HG03342 (cell line): ENCODE results near the gene DNAJB14.
"Not testable (repeated sequence)": the region's sequence is repeated elsewhere in the genome, so short reads cannot be mapped to it uniquely, and the experiment has no call there.

ENCODE experiments used
- ATAC-seq: cut with Tn5 transposase; IDR thresholded peaks from one replicate; pipeline ENCODE4 v1.9.1; 2021; ENCODE audit warnings: mild to moderate bottlenecking, moderate library complexity; ENCODE audit not compliant: unreplicated experiment

DNAJB14 gene

DNA sequence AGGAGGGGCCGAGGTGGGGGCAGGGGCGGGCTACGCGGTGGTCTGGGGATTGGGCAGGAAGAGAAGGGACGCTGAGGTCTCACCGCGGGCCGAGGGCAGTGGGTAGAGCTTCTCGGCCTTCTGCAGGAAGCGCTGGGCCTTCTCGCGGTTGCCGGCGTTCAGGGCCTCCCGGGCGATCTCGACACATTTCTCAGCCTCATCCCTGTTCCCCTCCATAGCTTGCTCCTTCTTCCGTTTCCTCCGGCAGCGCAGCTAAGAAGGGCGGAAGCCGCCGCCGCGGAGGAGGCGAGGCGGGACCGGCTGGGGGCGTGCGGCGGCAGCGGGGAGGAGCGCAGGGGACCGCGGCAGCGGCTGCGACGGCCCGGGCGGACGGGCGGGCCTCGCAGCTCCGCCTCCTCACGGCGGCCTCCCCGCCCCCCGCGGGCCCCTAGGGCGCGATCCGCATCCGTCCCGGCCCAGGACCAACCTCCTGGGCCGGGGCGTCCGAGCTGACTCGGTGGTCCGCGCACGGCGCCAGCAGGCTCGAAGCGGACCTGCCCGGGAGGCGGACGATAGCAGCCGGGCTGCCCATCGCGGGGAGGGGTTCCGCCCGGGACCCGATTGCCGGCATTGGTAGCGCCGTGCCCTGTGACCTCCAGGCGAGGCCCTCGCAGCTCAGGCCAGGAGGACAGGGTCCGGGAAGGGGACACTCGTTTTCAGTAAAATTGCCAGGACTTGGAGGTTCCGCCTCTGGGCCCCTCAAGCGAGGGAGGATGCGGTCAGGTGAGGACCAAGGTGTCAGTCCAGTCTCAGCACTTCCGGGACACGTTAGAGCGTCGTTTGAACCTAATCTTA is at the start of gene DNAJB14:
DNAJB14 (minus strand) TSS at position 263 of the 834 bp plus-strand sequence; CDS start at position 216, 47 bp downstream.
- peak; percentile 32 for ATAC-seq

DNA sequence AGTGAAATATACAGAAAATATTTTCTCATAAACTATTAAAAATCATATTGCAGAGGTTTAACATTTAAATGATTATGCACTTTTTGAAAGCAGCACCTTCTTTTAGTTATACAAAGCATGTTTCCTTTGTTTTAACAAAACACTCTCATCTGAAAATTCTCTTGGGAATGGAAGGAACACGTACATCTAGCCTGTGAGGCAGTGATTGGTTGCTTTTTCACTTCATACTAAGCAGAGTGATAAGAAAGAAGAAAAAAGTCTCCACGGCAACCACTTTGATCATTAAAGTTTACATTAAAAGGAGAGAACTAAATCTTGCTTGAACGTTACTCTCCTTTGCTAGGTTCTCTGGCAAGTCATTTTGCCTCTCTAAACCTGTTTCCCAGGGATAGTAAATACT is 45.3 kb upstream of the DNAJB14 start:
- ATAC-seq, result no peak

DNA sequence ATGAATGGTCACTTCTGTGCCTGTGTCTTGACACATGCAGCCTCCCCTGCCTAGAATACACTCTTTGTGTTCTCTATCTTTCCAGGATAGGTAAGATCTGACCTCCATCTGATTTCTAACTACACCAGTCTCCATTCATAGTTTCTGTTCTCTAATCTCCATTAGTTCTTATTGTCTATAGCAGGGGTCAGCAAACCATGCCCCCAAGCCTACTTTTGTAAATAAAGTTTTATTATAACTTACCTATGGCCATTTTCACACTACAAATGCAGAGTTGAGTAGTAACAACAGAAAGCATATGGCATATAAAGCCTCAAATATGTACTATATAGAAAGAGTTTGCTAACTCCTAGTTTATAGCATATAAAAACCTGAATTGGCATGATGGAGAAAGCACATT is 41.3 kb upstream of the DNAJB14 start:
- ATAC-seq, result no peak

DNA sequence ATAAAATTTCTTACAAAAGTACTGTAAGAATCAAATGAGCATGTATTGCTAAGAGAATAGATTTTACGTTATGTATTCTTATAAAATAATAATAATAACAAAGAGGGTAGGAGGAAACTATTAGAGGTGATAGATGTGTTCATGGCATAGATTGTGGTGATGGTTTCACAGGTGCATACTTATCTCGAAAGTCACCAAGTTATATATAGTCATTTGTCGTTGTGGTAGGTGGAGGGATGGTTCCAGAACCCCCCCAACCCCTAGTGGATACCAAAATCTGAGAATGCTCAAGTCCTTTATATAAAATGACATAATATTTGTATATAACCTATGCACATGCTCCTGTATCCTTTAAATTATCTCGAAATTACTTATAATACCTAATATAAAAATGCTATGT is 40.4 kb upstream of the DNAJB14 start:
- no peak for ATAC-seq

DNA sequence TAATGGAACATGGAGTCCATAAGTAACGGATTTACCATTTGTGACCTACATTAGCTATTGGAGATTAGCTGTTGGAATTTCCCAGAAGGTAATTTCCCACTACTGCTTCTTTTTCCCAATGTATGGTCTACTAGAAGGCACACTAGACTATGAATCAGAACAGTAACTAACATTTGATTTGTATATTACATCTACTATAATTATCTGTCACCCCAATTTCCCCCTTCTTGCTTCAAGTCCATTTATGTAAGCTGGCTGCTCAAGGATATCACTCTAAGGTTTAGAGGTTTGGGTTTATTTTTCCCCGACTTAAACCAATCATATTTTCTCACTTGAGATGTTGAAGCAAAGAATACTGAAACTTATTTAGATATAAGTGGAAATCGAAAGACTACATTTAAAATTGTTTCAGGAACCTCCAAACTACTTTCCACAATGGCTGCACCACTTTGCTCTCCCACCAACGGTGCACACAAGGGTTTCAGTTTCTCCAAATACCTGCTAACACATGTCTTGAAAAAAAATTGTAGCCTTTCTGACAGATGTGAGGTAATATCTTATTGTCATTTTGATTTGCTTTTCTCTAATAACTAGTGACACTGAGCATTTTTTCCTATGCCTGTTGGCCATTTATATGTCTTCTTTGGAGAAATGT is 37.0 kb upstream of the DNAJB14 start:
- peak; percentile 32 for ATAC-seq

DNA sequence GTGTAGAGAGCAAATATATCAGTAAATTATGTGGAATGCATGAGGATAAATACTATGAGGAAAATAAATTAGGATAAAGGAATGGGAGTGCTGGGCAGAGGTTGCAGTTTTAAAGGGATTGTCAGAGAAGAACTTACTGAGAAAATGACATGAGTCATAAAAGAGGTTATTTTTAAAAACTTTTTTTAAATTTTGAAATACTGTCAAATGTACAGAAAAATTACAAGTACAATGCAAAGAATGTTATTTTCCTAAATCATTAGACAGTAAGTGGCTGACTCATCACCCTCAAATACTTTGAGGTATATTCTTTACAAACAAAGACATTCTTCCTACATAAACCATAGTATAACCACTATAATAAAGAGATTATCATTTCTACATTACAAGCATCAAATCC is 33.5 kb upstream of the DNAJB14 start:
- no peak for ATAC-seq

DNA sequence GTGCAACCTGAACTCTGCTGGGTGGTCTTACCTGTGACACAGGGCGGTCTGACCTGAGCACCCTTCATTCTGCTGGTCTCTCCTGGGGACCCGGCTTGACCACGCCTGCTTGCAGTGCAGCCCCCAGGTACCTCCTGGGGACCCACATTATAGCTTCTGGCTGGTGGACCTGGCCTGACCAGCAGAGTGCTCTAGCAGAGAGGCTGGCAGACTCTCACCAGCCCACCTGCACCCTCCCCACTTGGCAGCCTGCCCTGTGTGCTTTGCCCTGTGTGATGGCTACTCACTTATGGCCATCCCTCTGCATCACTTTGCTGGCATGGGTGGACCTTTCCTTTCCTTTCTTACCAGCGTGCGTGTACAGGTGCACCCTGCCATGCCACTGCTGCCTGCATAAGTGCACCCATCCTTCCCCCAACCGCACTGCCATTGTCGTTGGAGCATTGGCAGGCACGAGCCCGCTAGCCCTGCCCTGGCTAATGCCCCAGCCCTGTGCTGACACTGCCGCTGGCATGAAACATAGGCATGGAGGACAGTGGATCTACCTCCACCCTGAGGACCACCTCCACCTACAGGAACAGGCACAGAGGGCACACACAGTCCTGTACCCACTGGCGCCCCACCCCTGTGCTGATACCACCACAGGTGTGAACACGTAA is 25.2 kb upstream of the DNAJB14 start:
- ATAC-seq, result no peak

DNA sequence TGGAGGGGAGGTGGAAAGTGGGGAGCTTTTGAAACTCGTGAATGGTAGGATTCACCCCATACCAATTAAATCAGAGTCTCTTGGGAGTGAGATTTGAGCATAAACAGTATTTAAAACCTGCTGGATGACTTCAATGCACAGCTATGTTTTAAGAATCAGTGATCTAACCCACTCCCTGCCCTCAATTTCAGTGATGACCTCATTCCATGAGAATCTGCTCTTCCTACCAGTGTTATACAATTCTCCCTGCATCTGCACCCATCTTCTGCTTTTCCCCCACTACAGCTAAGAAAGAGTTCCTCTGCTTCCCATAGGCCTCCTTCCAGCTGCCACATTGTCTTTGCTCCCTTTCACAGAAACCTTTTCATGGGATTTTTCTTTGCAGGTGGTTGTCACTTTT is 21.9 kb upstream of the DNAJB14 start:
- ATAC-seq, result no peak

DNA sequence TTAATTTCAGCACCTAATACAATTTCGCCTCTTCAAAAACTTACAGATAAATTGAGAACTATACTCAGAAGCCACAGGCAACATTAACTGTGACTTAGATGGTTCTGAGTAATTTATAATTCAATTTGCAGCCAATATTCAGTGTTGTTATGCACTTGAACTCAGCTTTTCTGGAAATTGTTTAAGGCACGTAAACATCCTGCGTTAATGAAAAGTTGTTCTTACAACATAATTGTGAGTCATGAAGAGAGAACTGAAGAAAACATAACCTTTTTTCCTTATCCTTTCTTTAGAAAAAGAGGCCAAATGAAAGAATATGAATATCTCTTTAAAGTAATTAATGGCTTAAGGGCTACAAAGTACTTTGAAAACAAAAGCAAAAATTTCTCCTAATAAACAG is 20.3 kb upstream of the DNAJB14 start:
- ATAC-seq, result no peak

DNA sequence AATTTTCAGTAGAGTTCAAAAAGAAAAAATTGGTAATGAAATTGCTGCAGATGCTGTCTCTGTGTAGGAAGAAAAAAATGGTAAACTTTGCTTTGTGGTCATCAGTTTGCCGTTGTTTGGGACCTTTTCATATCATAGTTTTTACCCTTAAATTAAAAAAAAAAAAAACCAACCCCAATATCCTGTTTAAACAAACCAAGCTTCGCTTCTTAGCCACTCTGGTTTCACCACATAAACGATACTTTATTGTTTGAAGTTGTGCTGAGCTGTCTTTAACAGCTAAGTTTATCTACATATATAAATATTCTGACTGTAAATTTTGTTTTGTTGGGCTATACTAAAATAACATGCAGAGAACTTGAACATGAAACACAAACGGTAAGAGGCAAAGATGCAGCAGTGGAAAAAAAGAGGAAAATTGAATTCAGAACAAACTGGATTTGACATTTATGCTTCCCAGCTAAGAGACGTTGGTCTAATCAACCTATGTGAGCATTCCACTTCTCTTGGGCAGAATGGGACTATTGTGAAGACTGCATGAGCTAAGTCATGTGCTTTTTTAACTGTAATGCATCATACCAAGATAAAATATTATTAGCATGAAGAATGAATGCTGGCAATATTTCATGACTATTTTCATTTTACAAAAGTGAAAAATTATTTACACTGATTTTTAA is 19.4 kb upstream of the DNAJB14 start:
- no peak for ATAC-seq

DNA sequence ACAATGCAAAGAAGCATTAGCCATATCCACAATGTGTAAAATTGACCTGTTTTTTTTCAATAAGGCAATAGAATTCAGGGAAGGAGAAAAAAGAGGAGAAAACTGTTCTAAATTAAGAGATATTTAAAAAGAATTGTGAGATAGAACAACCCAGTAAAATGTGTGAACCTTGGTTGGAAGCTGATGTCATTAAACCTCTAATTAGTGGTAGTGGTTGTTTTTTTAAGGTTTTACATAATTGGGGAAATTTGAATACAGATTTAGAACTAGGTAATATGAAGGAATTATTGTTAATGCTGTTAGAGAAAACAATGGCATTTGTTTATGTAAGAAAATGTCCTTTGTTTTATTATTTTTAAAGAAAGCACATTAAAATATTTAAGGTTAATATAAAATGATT is 18.8 kb upstream of the DNAJB14 start:
- ATAC-seq, result no peak

DNA sequence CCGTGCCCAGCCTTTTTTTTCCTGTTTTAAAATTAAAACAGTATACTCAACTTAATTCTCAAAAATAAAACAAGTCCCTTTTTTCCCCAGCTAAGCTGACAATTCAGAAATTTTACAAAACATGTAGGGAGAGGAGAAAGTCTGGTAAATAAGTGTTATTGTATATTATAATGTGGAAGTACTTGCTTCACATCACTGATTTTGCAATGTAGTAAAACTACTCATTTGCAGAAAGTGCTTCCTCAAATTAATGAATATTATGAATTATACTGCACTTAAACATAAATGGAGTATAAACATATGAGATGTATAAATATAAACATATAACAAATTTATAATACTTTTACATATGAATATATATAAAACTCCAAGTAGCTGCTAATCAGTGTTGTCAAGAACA is 15.3 kb upstream of the DNAJB14 start:
- no peak for ATAC-seq

DNA sequence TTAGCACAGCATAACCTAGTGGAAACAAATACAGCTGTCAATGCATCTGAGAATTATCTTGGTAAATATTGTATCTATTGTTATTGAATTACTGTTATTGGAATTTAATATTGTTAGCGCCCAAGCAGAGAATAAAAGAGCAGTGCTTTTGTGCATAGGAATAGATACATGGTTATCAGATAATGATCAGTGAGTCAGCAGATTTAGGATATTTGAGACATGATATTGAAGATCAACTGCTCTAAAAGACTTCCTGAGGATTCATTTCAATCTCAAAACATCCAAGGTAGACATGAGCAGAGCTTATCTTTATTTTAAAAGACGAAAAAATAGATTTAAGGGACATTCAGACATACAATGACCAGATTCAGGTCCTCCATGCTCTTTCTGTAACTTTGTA is 14.2 kb upstream of the DNAJB14 start:
- no peak for ATAC-seq

DNA sequence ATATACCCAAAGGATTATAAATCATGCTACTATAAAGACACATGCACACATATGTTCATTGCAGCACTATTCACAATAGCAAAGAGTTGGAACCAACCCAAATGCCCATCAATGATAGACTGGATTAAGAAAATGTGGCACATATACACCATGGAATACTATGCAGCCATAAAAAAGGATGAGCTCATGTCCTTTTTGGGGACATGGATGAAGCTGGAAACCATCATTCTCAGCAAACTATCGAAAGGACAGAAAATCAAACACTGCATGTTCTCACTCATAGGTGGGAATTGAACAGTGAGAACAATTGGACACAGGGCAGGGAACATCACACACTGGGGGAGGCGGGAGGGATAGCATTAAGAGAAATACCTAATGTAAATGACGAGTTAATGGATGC is 11.8 kb upstream of the DNAJB14 start:
- ATAC-seq, result not testable (repeated sequence)

DNA sequence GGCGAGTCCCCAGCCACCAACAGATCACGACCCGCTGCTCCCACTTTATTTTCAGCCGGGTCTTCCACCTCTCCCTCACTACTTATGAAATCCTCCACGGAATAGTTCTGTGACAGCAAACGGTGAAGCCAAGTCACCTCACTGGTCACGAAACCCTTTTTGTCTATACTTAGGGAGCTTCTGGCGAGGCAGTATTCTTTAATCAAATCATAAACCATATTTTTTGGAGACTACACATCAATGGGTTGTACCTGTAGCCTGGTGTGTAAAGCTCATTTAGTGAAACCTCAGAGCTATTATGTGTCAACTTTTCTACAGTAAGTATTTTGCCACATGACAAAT is 4.5 kb upstream of the DNAJB14 start:
- no peak for ATAC-seq

DNA sequence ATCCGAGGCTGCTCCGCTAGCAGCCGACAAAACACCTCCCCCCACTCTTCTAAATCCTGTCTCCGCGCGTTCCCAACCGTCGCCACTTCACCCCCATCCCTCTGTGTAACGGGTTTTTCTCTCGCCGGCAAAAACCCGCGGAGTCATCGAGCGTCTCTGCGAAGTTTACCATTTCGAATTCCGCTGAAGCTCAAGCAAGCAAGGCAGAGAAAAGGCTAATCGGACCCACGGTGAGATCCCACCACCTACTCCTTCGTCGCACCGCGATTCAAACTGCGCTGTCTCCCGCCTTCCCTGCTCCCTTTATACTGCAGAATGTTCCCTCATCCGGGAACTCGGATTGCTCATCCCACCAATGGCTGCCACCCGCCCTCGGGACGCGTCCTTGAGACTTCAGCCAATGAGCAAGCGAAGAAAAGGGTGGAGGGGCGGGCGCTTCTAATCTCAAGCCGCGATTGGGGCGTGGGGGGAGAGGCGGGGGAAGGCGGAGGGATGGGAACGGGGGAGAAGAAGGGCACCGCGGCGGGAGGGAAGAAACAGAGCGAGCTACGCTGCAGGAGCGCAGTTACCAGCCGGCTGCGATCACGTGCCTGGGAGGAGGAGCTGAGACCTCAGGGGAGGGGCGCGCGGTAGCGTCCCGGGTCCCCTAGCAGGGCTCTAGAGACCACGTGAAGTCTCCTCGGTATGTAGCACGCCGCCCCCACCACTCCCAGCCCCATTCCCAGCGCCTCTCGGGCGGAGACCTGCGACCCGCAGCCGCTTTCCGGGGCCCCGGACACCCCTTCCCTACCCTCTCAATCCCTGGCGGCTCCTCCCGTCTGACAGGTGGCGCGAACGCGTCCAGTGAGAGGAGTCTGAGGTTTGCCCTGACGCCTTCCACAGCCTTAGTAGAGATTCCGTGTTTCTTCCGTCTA is 3.8 kb upstream of the DNAJB14 start, which contains the start of gene H2AZ1:
H2AZ1 (minus strand) TSS at position 277 of the 914 bp plus-strand sequence; CDS start at position 172, 105 bp downstream.
- ATAC-seq, result peak; percentile 58

DNA sequence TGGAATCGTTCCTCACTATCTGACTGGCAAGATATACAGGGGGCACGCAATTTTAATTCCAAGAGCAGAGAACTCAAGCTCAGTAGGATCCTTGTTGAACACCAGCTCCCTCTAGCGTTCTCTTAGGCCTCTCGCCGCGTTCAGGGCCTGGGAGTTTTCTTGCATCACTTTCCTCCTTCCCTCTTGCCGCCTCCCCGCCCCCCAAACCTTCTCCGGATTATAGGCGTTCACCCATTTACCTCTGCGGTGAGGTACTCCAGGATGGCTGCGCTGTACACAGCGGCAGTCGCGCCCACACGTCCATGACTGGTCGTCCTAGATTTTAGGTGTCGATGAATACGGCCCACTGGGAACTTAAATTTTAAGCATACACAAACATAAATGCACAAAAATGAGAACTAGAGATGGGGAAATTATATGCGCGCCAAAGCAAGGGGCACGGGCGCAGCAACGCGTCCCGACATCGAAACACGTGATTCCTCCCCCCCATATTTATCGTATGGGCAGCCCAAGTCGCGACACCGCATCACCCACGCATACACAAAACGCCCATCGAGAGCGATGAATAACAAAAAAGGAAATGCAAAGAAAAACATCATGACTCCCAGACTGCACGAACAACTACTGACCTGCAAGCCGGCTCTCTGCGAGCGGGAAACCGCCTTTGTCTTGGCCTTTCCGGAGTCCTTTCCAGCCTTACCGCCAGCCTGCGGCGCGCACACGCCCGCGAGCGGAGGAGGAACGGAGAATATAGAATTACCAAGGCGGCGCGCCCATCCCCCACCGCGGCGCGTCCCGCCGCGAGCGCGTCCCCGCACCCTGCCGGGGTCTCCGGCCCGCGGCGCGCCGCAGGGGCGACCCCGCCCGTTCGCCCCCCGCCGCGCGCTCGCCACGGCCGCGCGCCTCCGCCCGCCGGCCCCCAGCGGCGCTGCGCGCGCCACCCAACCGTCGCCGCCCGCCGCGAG is 2.9 kb upstream of the DNAJB14 start:
- peak; percentile 30 for ATAC-seq

DNA sequence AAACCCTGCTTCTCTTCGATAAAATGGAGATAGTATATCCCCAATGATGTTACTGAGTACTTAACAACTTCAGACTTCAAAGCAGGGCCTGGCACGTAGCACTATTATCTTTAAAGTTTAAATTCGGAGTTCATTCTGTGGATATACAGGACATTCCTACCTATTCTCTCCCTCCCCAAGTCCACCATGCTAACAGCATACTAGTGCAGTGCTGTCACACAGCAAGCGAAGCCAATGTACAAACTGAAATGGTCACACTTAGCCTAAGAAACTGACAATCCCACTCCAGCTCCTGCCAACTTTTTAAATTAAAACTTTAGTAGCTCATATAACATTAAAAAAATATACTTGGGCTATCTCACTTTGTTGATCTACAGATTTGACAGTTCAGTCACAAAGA is 1.2 kb upstream of the DNAJB14 start:
- ATAC-seq, result no peak

DNA sequence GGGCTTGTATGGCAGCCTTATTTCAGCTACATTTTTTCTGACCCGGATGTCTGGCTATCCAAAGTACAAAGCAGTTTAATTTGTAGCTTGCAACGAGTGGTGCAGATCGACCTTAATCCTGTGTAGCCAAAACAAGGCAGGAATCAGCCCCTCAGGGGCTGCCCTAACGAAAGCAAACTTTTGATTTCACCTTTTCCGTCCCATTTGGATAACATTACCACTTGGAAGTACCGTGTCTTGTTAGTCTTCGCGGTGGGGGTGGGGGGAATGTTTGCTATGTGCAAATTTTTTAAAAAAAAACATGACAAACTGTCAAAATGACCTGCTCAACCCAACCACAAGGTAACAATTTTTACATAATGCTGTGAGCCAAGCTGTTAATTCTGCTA is 766 bp upstream of the DNAJB14 start:
- ATAC-seq, result no peak
